Measurements from ENCODE around the gene ITGB1. TPM values are rescaled to one million over a fixed set of nuclear protein-coding genes. Genes with fewer than 3 reads are reported as not detected.

The ITGB1 gene
- total RNA-seq, 2 experiments from 2014 or later, result 45.1 to 45.4 TPM

DNA sequence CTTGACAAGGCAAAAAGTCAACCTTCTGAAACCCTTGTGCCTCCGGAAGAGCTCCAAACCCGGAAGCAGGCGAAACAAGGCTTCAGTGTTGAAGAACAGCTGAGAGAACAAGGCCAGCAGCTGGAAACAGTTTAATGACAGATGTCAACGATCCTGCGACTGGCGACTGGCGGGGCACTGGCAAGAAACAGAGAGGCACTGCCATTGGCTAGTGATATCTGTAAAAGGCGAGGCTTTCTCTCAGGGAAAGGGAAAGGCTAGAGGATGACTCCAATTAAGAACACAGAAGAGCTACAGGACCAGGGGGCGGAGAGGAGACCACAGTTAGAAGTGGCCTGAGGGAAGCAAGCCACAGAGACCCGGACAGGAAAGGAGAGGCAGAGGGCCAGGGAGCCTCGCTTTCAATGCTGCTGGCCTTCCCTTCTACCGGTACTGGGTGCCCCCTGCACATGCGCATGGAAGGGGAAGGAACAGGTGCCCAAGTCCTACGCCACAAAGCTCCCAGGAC is 19.4 kb downstream of the ITGB1 start:
- Mint-ChIP-seq H3K36me3 (ENCODE audit: low read depth) (peaks cover 7% of the 10 kb centered on the region), H3K27me3 (no peaks in the 10 kb centered on the region), H3K4me1 (ENCODE audit: low read depth) (peaks cover 28% of the 10 kb centered on the region), H3K27ac (peak overlapping the region; percentile 47), H3K9me3 (no peaks in the 10 kb centered on the region), H3K4me3 (no peak overlapping the region)
- TF ChIP-seq, protein P1, sequence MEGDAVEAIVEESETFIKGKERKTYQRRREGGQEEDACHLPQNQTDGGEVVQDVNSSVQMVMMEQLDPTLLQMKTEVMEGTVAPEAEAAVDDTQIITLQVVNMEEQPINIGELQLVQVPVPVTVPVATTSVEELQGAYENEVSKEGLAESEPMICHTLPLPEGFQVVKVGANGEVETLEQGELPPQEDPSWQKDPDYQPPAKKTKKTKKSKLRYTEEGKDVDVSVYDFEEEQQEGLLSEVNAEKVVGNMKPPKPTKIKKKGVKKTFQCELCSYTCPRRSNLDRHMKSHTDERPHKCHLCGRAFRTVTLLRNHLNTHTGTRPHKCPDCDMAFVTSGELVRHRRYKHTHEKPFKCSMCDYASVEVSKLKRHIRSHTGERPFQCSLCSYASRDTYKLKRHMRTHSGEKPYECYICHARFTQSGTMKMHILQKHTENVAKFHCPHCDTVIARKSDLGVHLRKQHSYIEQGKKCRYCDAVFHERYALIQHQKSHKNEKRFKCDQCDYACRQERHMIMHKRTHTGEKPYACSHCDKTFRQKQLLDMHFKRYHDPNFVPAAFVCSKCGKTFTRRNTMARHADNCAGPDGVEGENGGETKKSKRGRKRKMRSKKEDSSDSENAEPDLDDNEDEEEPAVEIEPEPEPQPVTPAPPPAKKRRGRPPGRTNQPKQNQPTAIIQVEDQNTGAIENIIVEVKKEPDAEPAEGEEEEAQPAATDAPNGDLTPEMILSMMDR (IDR thresholded peaks at IDR 0.05), result no peak
- intact Hi-C loops (cut with micrococcal nuclease), result no loop called here
- CTCF ChIA-PET, result interaction anchor here (1.2 to 1.6 kb wide), 3 partner anchors 8 to 70 kb away, joined by 3 to 4 read pairs (median 3); no protein-coding TSS in a partner anchor
- POLR2A ChIA-PET, result interaction anchor here (1.1 kb wide), 1 partner anchor 18 kb away, joined by 3 read pairs; no protein-coding TSS in a partner anchor
- ATAC-seq, result no peak
- DNase-seq, result no peak

DNA sequence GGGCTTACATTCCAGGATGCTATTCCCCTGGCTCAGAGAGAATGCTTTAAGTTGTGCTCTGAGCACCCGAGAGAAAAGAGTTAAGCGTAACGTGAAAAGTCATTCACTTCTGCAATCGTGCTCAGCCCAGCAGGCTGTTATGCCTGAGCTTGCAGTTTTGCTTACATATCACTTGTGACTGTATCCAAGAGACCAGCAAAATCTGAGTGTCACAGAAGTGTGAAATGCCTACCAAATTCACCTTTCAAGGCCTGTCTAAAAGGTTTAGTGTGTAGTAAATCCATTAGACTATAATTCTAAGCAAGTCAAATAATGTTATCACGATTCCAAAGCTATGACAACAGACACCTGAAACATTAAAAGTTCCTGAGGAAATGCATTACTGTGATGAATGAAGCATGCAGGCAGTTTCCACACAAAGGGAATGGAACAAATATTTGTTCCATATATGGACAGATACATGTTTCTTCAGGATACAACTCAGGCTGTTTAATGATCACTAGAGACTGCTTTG is 20.1 kb downstream of the ITGB1 start:
- H3K4me3 Mint-ChIP-seq, result no peak overlapping the region
- no peak overlapping the region for H3K27ac Mint-ChIP-seq
- H3K9me3 Mint-ChIP-seq, result no peaks in the 10 kb centered on the region
- POLR2A ChIA-PET, result no interaction called here
- intact Hi-C loops (cut with micrococcal nuclease), result no loop called here
- peaks cover 8% of the 10 kb centered on the region for H3K36me3 Mint-ChIP-seq (ENCODE audit: low read depth)
- TF ChIP-seq, protein P1 (IDR thresholded peaks at IDR 0.05), result no peak
- CTCF ChIA-PET, result interaction anchor here (1.2 to 1.6 kb wide), 3 partner anchors 8 to 71 kb away, joined by 3 to 4 read pairs (median 3); no protein-coding TSS in a partner anchor
- H3K4me1 Mint-ChIP-seq (ENCODE audit: low read depth), result peaks cover 23% of the 10 kb centered on the region
- no peaks in the 10 kb centered on the region for H3K27me3 Mint-ChIP-seq
- DNase-seq, result no peak
- ATAC-seq, result no peak

DNA sequence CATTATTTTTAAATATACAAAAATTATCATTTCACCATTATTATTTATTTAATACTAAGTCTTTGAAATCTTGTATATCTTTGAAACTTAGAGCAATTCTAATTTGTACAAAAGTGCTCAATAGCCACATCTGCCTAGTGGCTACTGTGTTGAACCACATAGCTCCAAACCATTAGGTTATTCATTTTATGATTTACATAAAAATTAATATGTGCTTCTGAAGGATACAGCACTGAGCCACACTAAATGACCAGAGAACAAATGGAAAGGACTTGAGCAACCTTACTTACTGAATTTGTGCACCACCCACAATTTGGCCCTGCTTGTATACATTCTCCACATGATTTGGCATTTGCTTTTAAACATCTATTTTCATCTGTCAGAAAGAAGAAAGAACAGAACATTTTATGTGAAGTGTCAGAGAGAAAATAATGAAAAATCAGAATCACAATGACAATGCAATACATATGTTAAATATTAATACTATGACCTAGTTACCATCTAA is 25.8 kb downstream of the ITGB1 start:
- H3K4me3 Mint-ChIP-seq, result no peak overlapping the region
- no peak overlapping the region for H3K27ac Mint-ChIP-seq
- ChIA-PET POLR2A (no interaction called here), CTCF (interaction anchor here (0.5 kb wide), 1 partner anchor 23 kb away, joined by 3 read pairs; no protein-coding TSS in a partner anchor)
- DNase-seq (no peak), ATAC-seq (no peak)
- intact Hi-C loops (cut with micrococcal nuclease), result no loop called here
- no peaks in the 10 kb centered on the region for H3K27me3 Mint-ChIP-seq
- peaks cover 8% of the 10 kb centered on the region for H3K4me1 Mint-ChIP-seq (ENCODE audit: low read depth)
- peaks cover 26% of the 10 kb centered on the region for H3K36me3 Mint-ChIP-seq (ENCODE audit: low read depth)
- H3K9me3 Mint-ChIP-seq, result no peaks in the 10 kb centered on the region
- TF ChIP-seq, protein P1 (IDR thresholded peaks at IDR 0.05), result no peak

DNA sequence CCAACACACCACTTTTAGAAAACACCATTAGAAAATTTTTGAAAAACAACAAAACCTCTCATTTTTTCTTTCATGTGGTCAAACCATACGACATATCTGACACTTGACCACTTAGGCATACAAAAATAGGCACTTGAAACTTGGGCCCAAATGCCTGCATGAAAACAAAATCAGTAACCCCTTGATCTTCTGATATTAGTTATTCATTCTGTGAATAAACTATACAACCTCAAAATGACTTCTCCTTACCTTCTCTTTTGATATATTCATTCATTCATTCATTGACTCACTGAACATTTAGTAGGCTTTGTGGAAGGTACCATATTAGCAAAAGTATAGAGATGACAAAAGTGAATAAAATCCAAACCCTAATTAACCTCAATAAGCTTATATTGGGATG is 26.4 kb downstream of the ITGB1 start:
- H3K4me1 Mint-ChIP-seq (ENCODE audit: low read depth), result peaks cover 8% of the 10 kb centered on the region
- TF ChIP-seq, protein P1 (IDR thresholded peaks at IDR 0.05), result no peak
- H3K9me3 Mint-ChIP-seq, result no peaks in the 10 kb centered on the region
- no peaks in the 10 kb centered on the region for H3K27me3 Mint-ChIP-seq
- DNase-seq, result no peak
- no peak for ATAC-seq
- no peak overlapping the region for H3K4me3 Mint-ChIP-seq
- peaks cover 33% of the 10 kb centered on the region for H3K36me3 Mint-ChIP-seq (ENCODE audit: low read depth)
- ChIA-PET POLR2A (no interaction called here), CTCF (interaction anchor here (1.0 kb wide), 1 partner anchor 77 kb away, joined by 4 read pairs; no protein-coding TSS in a partner anchor)
- no peak overlapping the region for H3K27ac Mint-ChIP-seq
- intact Hi-C loops (cut with micrococcal nuclease), result no loop called here

DNA sequence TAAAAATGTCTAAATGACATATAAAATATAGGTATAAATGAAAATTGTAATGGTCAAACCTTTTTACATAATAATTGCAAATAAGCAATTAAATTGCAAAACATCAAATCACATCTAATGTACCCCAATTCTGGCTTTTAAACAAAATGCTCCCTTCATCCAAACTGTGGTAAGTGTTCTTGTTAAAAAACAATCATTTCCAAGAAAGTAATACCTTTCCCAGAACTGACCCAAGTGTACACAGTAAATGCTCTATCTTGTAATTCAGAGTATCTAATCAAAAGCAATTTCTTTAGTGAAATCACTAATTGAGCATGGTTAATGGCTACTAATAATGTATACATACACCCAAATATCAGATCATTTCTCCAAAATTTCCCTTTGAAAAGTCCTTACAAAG is 28.0 kb downstream of the ITGB1 start:
- Mint-ChIP-seq H3K36me3 (ENCODE audit: low read depth) (peaks cover 42% of the 10 kb centered on the region), H3K4me3 (no peak overlapping the region), H3K4me1 (ENCODE audit: low read depth) (peaks cover 8% of the 10 kb centered on the region), H3K27me3 (no peaks in the 10 kb centered on the region), H3K27ac (no peak overlapping the region), H3K9me3 (no peaks in the 10 kb centered on the region)
- intact Hi-C loops (cut with micrococcal nuclease), result no loop called here
- ATAC-seq (no peak), DNase-seq (no peak)
- ChIA-PET CTCF (interaction anchor here (1.0 to 1.6 kb wide), 4 partner anchors 8 to 79 kb away, joined by 3 read pairs; no protein-coding TSS in a partner anchor), POLR2A (no interaction called here)
- TF ChIP-seq, protein P1 (IDR thresholded peaks at IDR 0.05), result no peak

Measured in activated CD8-positive, alpha-beta T cell treated with anti-CD3 and anti-CD28 coated beads for 36 hours (primary cell).